ENCODE data around the gene TAP1.
"Not testable (repeated sequence)": the region's sequence is repeated elsewhere in the genome, so short reads cannot be mapped to it uniquely, and the experiment has no call there.

TAP1 gene

DNA sequence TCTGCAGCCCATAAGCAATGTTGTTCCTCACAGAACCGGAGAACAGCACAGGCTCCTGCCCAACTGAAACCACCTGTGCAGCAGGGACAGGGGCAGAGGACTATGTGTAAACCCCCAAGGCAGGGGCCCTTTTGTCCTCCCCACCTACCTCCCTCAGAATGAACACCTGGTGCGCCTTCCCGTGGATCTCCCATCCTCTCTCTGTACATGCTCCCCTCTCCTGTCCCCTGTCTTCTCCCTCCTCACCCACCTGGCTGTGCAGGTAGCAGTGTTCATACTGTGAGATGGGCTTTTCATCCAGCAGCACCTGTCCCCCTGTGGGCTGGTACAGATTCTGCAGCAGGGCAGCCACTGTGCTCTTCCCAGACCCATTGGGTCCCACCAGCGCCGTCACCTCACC, 23.5 kb downstream of the TAP1 start:
- Histone ChIP-seq H3K4me3 (ENCODE audit: low read length) (no peak overlapping the region), H3K27me3 (ENCODE audit: insufficient read depth, low read length) (peaks cover 4% of the 10 kb centered on the region), H2AFZ (ENCODE audit: low read depth, low read length) (no peak overlapping the region), H3K36me3 (ENCODE audit: insufficient read depth, low read length) (no peaks in the 10 kb centered on the region), H3K4me1 (ENCODE audit: insufficient read depth, low read length) (no peaks in the 10 kb centered on the region), H3K9me3 (ENCODE audit: low read length) (no peaks in the 10 kb centered on the region)

DNA sequence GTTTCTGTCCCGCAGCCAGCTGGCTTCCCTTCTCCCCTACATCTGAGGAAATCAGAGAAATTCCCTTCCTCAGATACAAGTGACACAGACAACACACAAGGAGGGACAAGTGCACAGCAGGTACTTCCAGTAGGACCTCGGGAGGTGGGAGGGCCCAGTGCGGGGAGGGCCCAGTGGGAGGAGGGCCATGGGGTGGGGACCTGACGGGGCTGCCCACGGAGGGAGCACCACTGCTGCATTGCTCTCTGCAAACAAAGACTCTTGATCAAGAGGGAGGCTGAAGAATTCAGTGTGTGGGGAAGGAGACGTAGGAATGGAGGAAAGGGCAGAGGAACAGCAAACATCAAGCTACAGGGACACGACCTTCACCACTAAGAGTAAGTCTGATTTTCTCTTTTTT, 24.0 kb downstream of the TAP1 start:
- Histone ChIP-seq H2AFZ (ENCODE audit: low read depth, low read length) (no peak overlapping the region), H3K4me3 (ENCODE audit: low read length) (no peak overlapping the region), H3K27me3 (ENCODE audit: insufficient read depth, low read length) (peaks cover 4% of the 10 kb centered on the region), H3K36me3 (ENCODE audit: insufficient read depth, low read length) (no peaks in the 10 kb centered on the region), H3K9me3 (ENCODE audit: low read length) (no peaks in the 10 kb centered on the region), H3K4me1 (ENCODE audit: insufficient read depth, low read length) (no peaks in the 10 kb centered on the region)

DNA sequence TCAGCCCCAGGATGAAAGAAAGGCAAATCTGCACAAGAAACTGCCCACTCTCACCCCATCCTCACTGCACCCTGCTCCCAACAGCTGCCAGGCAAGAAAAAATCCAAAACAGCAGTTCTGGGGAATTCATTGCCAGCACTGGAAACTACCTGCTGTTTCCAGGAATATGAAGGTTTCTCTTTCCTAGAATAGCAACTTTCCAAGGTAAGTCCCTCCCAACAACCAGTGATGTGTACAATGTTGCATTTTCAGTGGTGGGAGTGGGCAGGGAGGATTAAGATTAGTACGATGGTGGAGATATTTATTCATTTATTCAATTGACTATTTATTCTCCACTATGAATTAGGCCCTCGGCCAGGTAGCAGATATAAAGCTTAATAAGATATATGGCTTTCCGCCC, 26.5 kb downstream of the TAP1 start:
- Histone ChIP-seq H3K9me3 (ENCODE audit: low read length) (no peaks in the 10 kb centered on the region), H2AFZ (ENCODE audit: low read depth, low read length) (no peak overlapping the region), H3K4me1 (ENCODE audit: insufficient read depth, low read length) (no peaks in the 10 kb centered on the region), H3K36me3 (ENCODE audit: insufficient read depth, low read length) (no peaks in the 10 kb centered on the region), H3K4me3 (ENCODE audit: low read length) (no peak overlapping the region), H3K27me3 (ENCODE audit: insufficient read depth, low read length) (peaks cover 4% of the 10 kb centered on the region)

DNA sequence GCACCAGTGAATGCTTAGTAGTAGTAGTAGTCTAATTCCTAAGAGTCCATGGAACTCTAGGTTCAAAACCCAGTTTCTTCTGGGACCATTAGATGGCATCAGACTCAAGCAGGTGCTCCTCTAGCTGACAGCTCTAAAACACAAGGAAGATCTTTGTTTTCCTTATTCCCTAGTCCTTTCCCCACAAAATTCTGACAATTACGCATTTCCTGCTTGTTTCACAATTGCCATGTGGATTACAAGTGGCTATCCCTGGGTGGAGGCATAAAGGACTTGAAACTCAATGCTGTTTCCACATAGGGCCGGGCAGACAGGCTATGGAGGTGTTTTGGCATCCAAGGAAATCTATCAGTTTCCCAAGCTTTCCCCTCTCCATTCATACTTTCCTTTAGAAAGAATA, 27.5 kb downstream of the TAP1 start:
- no peak overlapping the region for H2AFZ ChIP-seq (ENCODE audit: low read depth, low read length)
- no peaks in the 10 kb centered on the region for H3K36me3 ChIP-seq (ENCODE audit: insufficient read depth, low read length)
- no peaks in the 10 kb centered on the region for H3K9me3 ChIP-seq (ENCODE audit: low read length)
- no peak overlapping the region for H3K4me3 ChIP-seq (ENCODE audit: low read length)
- H3K27me3 ChIP-seq (ENCODE audit: insufficient read depth, low read length): peaks cover 11% of the 10 kb centered on the region
- H3K4me1 ChIP-seq (ENCODE audit: insufficient read depth, low read length): no peaks in the 10 kb centered on the region

DNA sequence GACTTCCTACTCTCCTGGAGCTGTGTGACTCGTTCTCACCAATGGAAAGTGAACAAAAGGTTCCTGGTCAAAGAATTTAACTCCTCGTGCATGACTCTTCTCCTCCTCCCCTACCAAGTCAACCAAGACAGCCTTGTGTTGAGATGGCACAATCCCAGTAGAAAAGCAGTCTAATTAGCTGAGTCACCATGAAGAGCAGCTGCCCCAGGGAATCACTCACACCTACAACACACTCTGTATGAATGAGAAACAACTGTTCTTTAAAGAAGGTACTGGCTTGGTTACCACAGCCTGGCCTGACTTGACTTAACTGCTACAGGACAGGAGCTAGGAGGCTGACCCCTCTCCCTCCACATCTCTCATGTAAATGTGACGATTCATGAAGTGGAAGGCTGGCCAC, 33.8 kb downstream of the TAP1 start:
- no peaks in the 10 kb centered on the region for H3K36me3 ChIP-seq (ENCODE audit: insufficient read depth, low read length)
- no peak overlapping the region for H3K4me3 ChIP-seq (ENCODE audit: low read length)
- H2AFZ ChIP-seq (ENCODE audit: low read depth, low read length): no peak overlapping the region
- no peaks in the 10 kb centered on the region for H3K9me3 ChIP-seq (ENCODE audit: low read length)
- peaks cover 22% of the 10 kb centered on the region for H3K27me3 ChIP-seq (ENCODE audit: insufficient read depth, low read length)
- no peaks in the 10 kb centered on the region for H3K4me1 ChIP-seq (ENCODE audit: insufficient read depth, low read length)

DNA sequence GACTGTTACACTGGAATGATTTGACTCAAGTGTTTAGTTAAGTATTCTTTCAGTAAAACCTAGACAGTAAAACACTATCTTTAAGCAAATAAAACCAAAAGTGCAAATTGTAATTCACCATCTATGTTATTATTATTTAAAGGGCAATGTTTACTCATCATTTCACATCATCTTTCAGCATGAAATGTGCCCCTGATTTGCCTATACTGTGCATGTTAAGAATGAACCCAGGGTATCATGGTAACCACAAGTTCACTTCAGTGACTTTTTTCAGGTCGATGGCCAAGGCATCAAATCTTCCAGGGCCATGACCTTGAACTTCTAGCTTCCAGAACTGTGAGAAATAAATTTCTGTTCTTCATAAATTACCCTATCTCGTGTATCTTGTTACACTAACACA, 34.6 kb downstream of the TAP1 start:
- peaks cover 23% of the 10 kb centered on the region for H3K27me3 ChIP-seq (ENCODE audit: insufficient read depth, low read length)
- no peak overlapping the region for H2AFZ ChIP-seq (ENCODE audit: low read depth, low read length)
- H3K36me3 ChIP-seq (ENCODE audit: insufficient read depth, low read length): no peaks in the 10 kb centered on the region
- no peaks in the 10 kb centered on the region for H3K9me3 ChIP-seq (ENCODE audit: low read length)
- no peak overlapping the region for H3K4me3 ChIP-seq (ENCODE audit: low read length)
- H3K4me1 ChIP-seq (ENCODE audit: insufficient read depth, low read length): no peaks in the 10 kb centered on the region

DNA sequence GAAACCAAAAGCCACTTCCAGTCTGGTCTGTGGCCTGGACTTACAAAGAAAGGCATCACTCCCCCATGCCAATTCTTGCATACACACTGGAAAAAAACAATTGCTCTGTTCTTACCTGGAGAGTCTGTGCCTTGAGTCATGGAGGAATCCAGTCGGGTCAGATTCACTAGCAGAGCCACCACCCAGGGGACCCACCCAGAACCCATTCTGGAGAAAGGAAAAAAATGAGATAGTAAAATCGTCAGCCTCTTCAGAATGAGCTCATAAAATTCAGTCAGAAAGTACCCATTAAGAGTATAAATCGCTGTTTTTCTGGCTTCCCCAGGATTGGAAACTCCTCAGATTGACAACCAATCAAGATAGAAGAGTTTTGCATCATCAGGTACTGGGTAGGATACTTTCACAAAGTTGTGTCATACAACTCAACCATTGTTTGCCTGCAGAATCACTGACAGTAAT, 36.7 kb downstream of the TAP1 start, which contains the start of gene HLA-DOB:
TSS of gene HLA-DOB (minus strand) at position 257 of the 459 bp plus-strand sequence. CDS start at position 206, 51 bp downstream.
- Histone ChIP-seq H2AFZ (ENCODE audit: low read depth, low read length) (no peak within 1 kb of the TSS), H3K27me3 (ENCODE audit: insufficient read depth, low read length) (peaks cover 20% of the 10 kb centered on the region), H3K4me3 (ENCODE audit: low read length) (no peak within 1 kb of the TSS), H3K36me3 (ENCODE audit: insufficient read depth, low read length) (no peaks in the 10 kb centered on the region), H3K4me1 (ENCODE audit: insufficient read depth, low read length) (no peaks in the 10 kb centered on the region), H3K9me3 (ENCODE audit: low read length) (no peaks in the 10 kb centered on the region)

DNA sequence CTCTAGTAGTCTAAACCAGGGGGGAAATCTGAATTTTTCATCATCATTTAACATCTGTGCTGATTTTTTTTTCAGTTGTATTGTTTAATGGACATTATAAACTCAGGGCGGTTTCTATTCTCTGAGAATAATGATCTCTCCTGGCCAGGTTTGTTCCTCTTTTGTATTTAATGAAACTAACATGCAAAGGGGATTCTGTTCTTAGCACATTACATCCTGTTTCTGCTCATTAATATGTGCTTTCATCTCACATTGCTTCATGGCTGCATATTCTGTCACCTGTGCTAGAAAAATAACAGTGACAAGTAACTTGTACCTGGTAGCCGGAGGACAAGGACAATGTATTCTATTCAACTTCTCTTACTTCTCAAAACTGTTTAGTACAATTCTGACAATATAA, 37.5 kb downstream of the TAP1 start:
- H2AFZ ChIP-seq (ENCODE audit: low read depth, low read length): no peak overlapping the region
- no peaks in the 10 kb centered on the region for H3K4me1 ChIP-seq (ENCODE audit: insufficient read depth, low read length)
- no peaks in the 10 kb centered on the region for H3K9me3 ChIP-seq (ENCODE audit: low read length)
- no peaks in the 10 kb centered on the region for H3K36me3 ChIP-seq (ENCODE audit: insufficient read depth, low read length)
- no peak overlapping the region for H3K4me3 ChIP-seq (ENCODE audit: low read length)
- H3K27me3 ChIP-seq (ENCODE audit: insufficient read depth, low read length): peaks cover 15% of the 10 kb centered on the region

DNA sequence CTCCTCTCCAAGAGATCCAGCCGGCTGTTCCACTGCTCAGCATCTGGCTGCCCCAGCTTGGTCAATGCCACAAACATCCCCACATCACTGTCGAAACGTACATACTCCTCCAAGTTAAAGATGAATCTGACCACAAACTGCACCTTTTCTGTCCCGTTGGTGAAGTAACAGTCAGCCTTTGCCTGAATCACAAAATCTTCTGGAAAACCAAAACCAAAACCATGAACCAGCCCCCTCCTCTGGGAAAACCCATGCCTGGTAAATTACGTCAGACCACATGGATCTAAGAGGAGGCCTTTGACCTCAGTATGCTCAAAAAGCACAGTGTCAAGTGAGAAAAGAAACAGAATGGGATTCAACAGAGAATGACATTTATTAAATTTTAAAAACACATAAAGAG, 38.4 kb downstream of the TAP1 start:
- no peak overlapping the region for H2AFZ ChIP-seq (ENCODE audit: low read depth, low read length)
- H3K27me3 ChIP-seq (ENCODE audit: insufficient read depth, low read length): peaks cover 12% of the 10 kb centered on the region
- H3K4me3 ChIP-seq (ENCODE audit: low read length): no peak overlapping the region
- no peaks in the 10 kb centered on the region for H3K9me3 ChIP-seq (ENCODE audit: low read length)
- H3K36me3 ChIP-seq (ENCODE audit: insufficient read depth, low read length): no peaks in the 10 kb centered on the region
- no peaks in the 10 kb centered on the region for H3K4me1 ChIP-seq (ENCODE audit: insufficient read depth, low read length)

DNA sequence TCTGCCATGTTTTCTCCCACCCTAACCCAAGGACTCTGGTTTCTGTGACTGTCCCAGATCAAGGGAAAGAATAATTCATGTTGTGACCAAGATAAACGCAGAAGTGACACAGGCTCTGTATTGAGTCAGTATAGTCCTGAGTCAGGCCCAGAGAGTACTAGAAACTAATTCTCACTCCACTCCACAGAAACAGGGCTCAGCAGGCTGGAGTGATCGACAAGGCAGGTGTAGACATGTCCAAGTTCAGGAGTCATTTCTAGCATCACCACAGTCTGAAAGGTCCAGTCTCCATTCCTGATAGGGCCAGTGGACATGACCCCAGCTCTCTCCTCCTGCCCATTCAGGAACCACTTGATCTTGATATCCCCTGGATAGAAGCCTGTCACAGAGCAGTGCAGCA, 39.4 kb downstream of the TAP1 start:
- Histone ChIP-seq H3K36me3 (ENCODE audit: insufficient read depth, low read length) (no peaks in the 10 kb centered on the region), H3K4me3 (ENCODE audit: low read length) (no peak overlapping the region), H3K27me3 (ENCODE audit: insufficient read depth, low read length) (peaks cover 9% of the 10 kb centered on the region), H3K9me3 (ENCODE audit: low read length) (no peaks in the 10 kb centered on the region), H2AFZ (ENCODE audit: low read depth, low read length) (no peak overlapping the region), H3K4me1 (ENCODE audit: insufficient read depth, low read length) (no peaks in the 10 kb centered on the region)

DNA sequence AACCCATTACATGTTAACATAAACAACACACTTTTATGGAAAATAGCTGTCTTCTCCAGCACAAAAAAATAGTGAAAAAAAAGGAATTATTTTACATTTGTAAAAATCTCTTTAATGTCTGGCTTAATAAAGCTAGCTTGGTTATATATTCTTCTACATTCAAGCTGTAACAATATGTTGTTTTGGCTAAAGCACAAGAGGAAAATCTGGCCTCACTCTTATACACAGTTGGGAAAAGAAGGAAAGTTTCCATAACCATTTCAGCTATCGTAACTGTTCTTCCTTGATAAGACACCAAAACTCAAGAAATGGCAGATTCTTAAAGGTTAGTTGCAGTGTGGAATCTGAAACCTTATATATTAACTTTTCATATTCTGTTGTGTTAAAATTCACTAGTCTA, 44.3 kb downstream of the TAP1 start:
- Histone ChIP-seq H3K9me3 (ENCODE audit: low read length) (no peaks in the 10 kb centered on the region), H3K36me3 (ENCODE audit: insufficient read depth, low read length) (no peaks in the 10 kb centered on the region), H3K4me3 (ENCODE audit: low read length) (no peak overlapping the region), H3K4me1 (ENCODE audit: insufficient read depth, low read length) (no peaks in the 10 kb centered on the region), H3K27me3 (ENCODE audit: insufficient read depth, low read length) (peaks cover 7% of the 10 kb centered on the region), H2AFZ (ENCODE audit: low read depth, low read length) (no peak overlapping the region)

DNA sequence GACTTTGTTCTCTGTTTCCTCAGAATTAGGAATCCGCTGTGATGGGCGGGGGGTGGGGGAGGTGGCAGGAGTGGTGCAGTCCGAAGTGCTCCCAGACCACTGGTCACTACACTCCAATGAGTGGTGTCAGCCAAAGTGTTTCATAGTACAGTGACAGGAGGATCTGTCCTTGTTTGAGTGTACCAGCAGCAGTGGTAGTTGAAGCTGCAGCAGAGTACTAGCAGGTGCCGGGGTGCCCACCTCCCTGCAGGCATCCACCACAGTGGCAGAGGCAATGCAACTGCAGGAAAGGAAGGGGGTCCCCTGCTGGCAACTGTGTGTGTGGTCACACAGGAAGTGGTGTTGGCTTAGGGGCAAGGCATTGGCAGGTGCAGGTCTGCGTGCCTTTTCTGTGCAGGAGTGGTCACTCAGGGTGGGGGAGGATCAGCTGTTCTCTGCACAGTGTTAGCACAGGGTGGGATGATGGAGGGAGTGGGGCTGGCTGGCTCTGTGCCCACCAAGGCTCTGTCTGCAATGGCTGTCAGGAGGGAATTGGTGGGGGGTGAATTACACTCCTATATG, 46.4 kb downstream of the TAP1 start:
- Histone ChIP-seq H3K36me3 (ENCODE audit: insufficient read depth, low read length) (no peaks in the 10 kb centered on the region), H3K4me3 (ENCODE audit: low read length) (no peak overlapping the region), H3K9me3 (ENCODE audit: low read length) (no peaks in the 10 kb centered on the region), H3K27me3 (ENCODE audit: insufficient read depth, low read length) (peaks cover 9% of the 10 kb centered on the region), H2AFZ (ENCODE audit: low read depth, low read length) (no peak overlapping the region), H3K4me1 (ENCODE audit: insufficient read depth, low read length) (no peaks in the 10 kb centered on the region)

DNA sequence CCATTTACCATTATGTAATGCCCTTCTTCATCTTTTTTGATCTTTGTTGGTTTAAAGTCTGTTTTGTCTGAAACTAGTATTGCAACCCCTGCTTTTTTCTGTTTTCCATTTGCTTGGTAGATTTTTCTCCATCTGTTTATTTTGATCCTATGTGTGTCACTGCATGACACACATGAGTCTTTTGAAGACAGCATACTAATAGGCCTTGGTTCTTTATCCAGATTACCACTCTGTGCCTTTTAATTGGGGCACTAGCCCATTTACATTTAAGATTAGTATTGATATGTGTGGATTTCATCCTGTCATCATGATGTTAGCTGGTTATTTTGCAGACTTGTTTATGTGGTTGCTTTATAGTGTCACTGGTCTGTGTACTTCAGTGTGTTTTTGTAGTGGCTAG, 48.1 kb downstream of the TAP1 start:
- H3K27me3 ChIP-seq (ENCODE audit: insufficient read depth, low read length): peaks cover 13% of the 10 kb centered on the region
- H3K36me3 ChIP-seq (ENCODE audit: insufficient read depth, low read length); H3K9me3 ChIP-seq (ENCODE audit: low read length); H3K4me1 ChIP-seq (ENCODE audit: insufficient read depth, low read length); H3K4me3 ChIP-seq (ENCODE audit: low read length); H2AFZ ChIP-seq (ENCODE audit: low read depth, low read length): not testable (repeated sequence)

DNA sequence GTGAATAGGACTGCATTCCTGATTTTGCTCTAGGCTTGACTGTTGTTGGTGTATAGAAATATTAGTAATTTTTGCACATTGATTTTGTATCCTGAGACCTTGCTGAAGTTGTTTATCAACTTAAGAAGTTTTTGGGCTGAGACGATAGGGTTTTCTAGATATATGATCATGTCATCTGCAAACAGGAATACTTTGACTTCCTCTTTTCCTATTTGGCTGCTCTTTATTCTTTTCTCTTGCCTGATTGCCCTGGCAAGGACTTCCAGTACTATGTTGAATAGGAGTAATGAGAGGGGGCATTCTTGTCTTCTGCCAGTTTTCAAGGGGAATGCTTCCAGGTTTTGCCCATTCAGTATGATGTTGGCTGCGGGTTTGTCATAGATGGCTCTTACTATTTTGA, 50.1 kb downstream of the TAP1 start:
- Histone ChIP-seq H3K36me3 (ENCODE audit: insufficient read depth, low read length) (no peaks in the 10 kb centered on the region), H3K27me3 (ENCODE audit: insufficient read depth, low read length) (peaks cover 7% of the 10 kb centered on the region), H3K4me3 (ENCODE audit: low read length) (no peak overlapping the region), H2AFZ (ENCODE audit: low read depth, low read length) (no peak overlapping the region), H3K9me3 (ENCODE audit: low read length) (no peaks in the 10 kb centered on the region), H3K4me1 (ENCODE audit: insufficient read depth, low read length) (no peaks in the 10 kb centered on the region)
